ENCODE data around the gene RALGPS1.

RALGPS1 gene

GRCh38 chr9:127087836-127088235 lies 173.3 kb downstream of the RALGPS1 start:
- H3K4me3 ChIP-seq (ENCODE audit: low read depth, low read length), result no peak overlapping the region
- no peak for TF ChIP-seq CTCF (IDR thresholded peaks at IDR 0.05; ENCODE audit: borderline replicate concordance, insufficient read depth, low read depth, low read length)

DNA sequence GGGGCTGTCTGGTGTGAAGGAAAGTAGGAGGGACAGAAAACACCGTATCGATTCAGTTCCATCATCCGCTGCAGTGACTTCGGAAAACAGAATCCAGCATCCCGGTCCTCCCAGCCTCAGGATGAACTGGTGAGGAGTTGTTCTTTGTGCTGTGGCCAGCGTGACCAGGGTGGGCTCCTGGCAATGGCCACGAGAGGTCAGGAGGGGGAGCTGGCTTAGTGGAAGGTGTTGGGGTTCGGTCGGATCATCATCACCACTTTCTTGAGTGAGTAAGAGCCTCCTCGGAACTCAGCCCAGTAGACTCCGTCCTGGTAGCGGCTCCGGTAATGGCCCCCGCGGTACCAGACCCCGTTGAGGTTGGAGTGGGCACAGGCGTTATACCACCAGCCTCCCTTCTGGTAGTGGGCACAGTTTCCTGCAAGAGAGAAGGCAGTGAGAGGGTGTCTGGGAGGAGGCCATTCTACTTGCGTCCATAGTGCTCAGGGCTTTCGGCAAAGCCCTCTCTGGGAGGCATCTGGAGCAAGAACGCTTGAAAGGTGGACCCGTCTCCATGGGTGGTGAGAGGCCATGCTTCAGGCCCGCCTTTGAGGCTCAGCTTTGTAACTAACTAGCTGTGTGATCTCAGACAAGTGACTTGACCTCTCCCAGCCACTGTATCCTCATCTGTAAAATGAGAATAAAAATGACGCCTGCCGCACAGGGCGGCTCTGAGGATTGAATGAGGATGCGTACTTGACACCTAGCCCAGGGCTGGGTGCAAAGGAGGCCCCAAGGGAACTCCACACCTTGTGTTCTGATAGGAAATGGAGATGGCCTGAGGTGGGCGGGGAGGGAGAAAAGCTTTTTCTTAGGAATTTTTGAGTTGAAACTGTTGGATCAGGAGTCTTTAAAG lies 174.4 kb downstream of the RALGPS1 start:
- TF ChIP-seq CTCF (IDR thresholded peaks at IDR 0.05; ENCODE audit: borderline replicate concordance, insufficient read depth, low read depth, low read length), result no peak
- no peak overlapping the region for H3K4me3 ChIP-seq (ENCODE audit: low read depth, low read length)

- H3K4me3 ChIP-seq (ENCODE audit: low read depth, low read length), result no peak overlapping the region
- no peak for TF ChIP-seq CTCF (IDR thresholded peaks at IDR 0.05; ENCODE audit: borderline replicate concordance, insufficient read depth, low read depth, low read length)
Observed at GRCh38 chr9:127089631-127090081, 175.1 kb downstream of the RALGPS1 start.

- H3K4me3 ChIP-seq (ENCODE audit: low read depth, low read length), result no peak overlapping the region
- TF ChIP-seq CTCF (IDR thresholded peaks at IDR 0.05; ENCODE audit: borderline replicate concordance, insufficient read depth, low read depth, low read length), result no peak
Observed at GRCh38 chr9:127090341-127090985, 175.9 kb downstream of the RALGPS1 start.

DNA sequence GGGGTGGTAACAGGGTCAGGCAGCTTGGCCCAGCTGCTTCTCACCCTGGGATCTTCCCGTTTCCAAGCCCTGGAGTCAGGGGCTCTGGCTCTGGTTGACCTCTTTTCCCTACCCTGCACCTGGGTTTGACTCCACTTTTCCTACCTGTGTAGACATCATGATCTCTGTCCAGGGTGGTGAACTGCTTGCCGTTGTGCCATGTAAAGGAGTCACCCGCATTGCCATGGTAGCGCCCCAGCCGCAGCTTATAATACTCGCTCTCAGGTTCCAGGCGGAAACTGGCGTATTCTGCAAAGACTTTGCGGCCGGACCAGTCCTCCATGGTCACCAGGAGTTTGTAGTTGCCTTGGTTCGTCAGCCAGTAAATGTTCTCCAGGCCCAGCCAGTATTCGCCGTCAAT lies 176.9 kb downstream of the RALGPS1 start:
- TF ChIP-seq CTCF (IDR thresholded peaks at IDR 0.05; ENCODE audit: borderline replicate concordance, insufficient read depth, low read depth, low read length), result no peak
- no peak overlapping the region for H3K4me3 ChIP-seq (ENCODE audit: low read depth, low read length)

DNA sequence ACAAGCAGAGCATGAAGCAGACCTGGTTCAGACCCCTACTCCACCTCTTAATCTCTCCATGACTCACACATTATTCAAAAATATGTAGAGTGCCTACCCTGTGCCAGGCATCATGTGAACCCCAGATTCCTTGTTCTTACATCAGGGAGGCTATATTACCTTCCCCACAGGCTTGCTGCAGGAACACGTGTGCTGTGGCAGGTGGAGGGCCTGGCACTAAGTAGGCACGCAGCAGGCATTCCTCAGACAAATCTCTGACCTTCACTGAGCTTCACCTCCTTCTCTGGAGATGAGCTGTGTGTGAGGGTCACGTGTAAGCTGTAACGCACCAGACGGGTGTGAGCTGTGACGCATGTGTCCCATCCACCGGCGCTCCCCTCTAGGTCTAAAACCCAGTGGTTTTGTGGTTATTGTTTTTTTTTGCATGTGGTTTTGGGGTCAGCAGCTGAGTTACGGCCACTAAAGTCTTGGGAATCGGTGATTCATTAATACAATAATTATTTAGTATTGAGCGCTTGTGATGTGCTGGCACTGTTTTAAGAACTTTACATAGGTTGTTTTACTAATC lies 177.5 kb downstream of the RALGPS1 start:
- no peak overlapping the region for H3K4me3 ChIP-seq (ENCODE audit: low read depth, low read length)
- TF ChIP-seq CTCF (IDR thresholded peaks at IDR 0.05; ENCODE audit: borderline replicate concordance, insufficient read depth, low read depth, low read length), result no peak

All from GM12875 (cell line).